Measurements from ENCODE around the gene CCDC157. TPM values are rescaled to one million over a fixed set of nuclear protein-coding genes. Genes with fewer than 3 reads are reported as not detected.

CCDC157 gene
- total RNA-seq, 1 donor from 2014 or later = 7.0 TPM

GRCh38 chr22:30396871-30397655 is 40.3 kb downstream of the CCDC157 start, which contains the start of gene SEC14L2:
TSS of gene SEC14L2 (plus strand) at chr22:30397018. CDS start at chr22:30397117, 99 bp downstream.
- intact Hi-C loops (cut with DNase I) = loop anchor here (1.0 kb wide), 1 partner anchor 26 kb away; no protein-coding TSS in a partner anchor

GRCh38 chr22:30397656-30398635 is 41.1 kb downstream of the CCDC157 start:
- H3K27me3 ChIP-seq = no peaks in the 10 kb centered on the region
- H3K4me3 ChIP-seq = peak overlapping the region; percentile 71 to 97
- H3K9me3 ChIP-seq = no peaks in the 10 kb centered on the region
- intact Hi-C loops (cut with DNase I) = loop anchor here (1.0 kb wide), 1 partner anchor 25 kb away; no protein-coding TSS in a partner anchor
- H3K4me1 ChIP-seq = peaks cover 0 to 3% of the 10 kb centered on the region in 2 donors
- DNase-seq (ENCODE audit: low spot score in 2 of 2) = no peak
- no peaks in the 10 kb centered on the region for H3K36me3 ChIP-seq
- no peak for TF ChIP-seq CTCF (IDR thresholded peaks at IDR 0.05)
- H3K27ac ChIP-seq = peak overlapping the region in 1 of 2 donors; percentile 80

More at GRCh38 chr22:30396871-30397655, 40.3 kb downstream of the CCDC157 start, which contains the start of gene SEC14L2:
- peaks cover 0 to 3% of the 10 kb centered on the region in 2 donors for H3K4me1 ChIP-seq
- no peaks in the 10 kb centered on the region for H3K9me3 ChIP-seq
- H3K36me3 ChIP-seq = no peaks in the 10 kb centered on the region
- no peaks in the 10 kb centered on the region for H3K27me3 ChIP-seq
- peak within 1 kb of the TSS; percentile 71 to 97 for H3K4me3 ChIP-seq
- TF ChIP-seq CTCF (IDR thresholded peaks at IDR 0.05) = no peak
- DNase-seq (ENCODE audit: low spot score in 2 of 2) = peak in 1 of 2 donors; percentile 85
- peak within 1 kb of the TSS; percentile 38 to 80 for H3K27ac ChIP-seq

- H3K4me3 ChIP-seq = no peak overlapping the region
- no peaks in the 10 kb centered on the region for H3K9me3 ChIP-seq
- no peaks in the 10 kb centered on the region for H3K36me3 ChIP-seq
- no peaks in the 10 kb centered on the region for H3K27me3 ChIP-seq
- no peak for DNase-seq (ENCODE audit: low spot score in 2 of 2)
- peaks cover 0 to 3% of the 10 kb centered on the region in 2 donors for H3K4me1 ChIP-seq
- H3K27ac ChIP-seq = no peak overlapping the region
- intact Hi-C loops (cut with DNase I) = no loop called here
- TF ChIP-seq CTCF (IDR thresholded peaks at IDR 0.05) = no peak
Measured at GRCh38 chr22:30398685-30399680, 42.2 kb downstream of the CCDC157 start.

- Histone ChIP-seq H3K36me3 (no peaks in the 10 kb centered on the region), H3K4me3 (no peak overlapping the region), H3K4me1 (peaks cover 0 to 3% of the 10 kb centered on the region in 2 donors), H3K27ac (no peak overlapping the region), H3K27me3 (no peaks in the 10 kb centered on the region), H3K9me3 (no peaks in the 10 kb centered on the region)
- intact Hi-C loops (cut with DNase I) = no loop called here
- no peak for DNase-seq (ENCODE audit: low spot score in 2 of 2)
- TF ChIP-seq CTCF (IDR thresholded peaks at IDR 0.05) = no peak
Measured at GRCh38 chr22:30399718-30400117, 42.9 kb downstream of the CCDC157 start.

All from ascending aorta (tissue), 2 donors.